CD8-positive, alpha-beta memory T cell (primary cell): ENCODE measurements around the gene KRTAP24-1. TPM values are rescaled to one million over a fixed set of nuclear protein-coding genes. Genes with fewer than 3 reads are reported as not detected.

Experiments
- CTCF ChIA-PET: fragments of 350-600 bp; sonication (Branson Sonifier 250); formaldehyde crosslinking; loops from one replicate; lab custom pipeline; 2021; ENCODE audit warnings: antibody characterized with exemption; lab: Charles Lee
- POLR2A ChIA-PET: fragments of 350-600 bp; sonication (Branson Sonifier 250); formaldehyde crosslinking; loops from one replicate; lab custom pipeline; 2021; ENCODE audit warnings: antibody characterized with exemption; lab: Charles Lee
- DNase-seq, 5 donors: peaks; one replicate each; pipeline versions ENCODE4 v3.0.0 to v3.0.0-alpha.2; 2020 to 2022; ENCODE audit warnings: mixed read lengths in 1 of 5
- H3K27ac ChIP-seq: one replicate; pipeline ENCODE4 v1.7.0; 2013; ENCODE audit warnings: low read depth, mild to moderate bottlenecking, low read length, moderate library complexity
- H3K27me3 ChIP-seq: 2 replicates; pipeline ENCODE4 v1.7.0; 2013; ENCODE audit warnings: low read length, mild to moderate bottlenecking; ENCODE audit not compliant: insufficient read depth, poor library complexity, severe bottlenecking
- H3K36me3 ChIP-seq: 2 replicates; pipeline ENCODE4 v1.7.0; 2013; ENCODE audit warnings: mild to moderate bottlenecking, low read length, moderate library complexity; ENCODE audit not compliant: insufficient read depth
- H3K4me1 ChIP-seq: 2 replicates; pipeline ENCODE4 v1.7.0; 2013; ENCODE audit warnings: mild to moderate bottlenecking, low read length, moderate library complexity; ENCODE audit not compliant: insufficient read depth
- H3K4me3 ChIP-seq: 2 replicates; pipeline ENCODE4 v1.7.0; 2013; ENCODE audit warnings: mild to moderate bottlenecking, low read length
- H3K9me3 ChIP-seq: 2 replicates; pipeline ENCODE4 v1.7.0; 2013; ENCODE audit warnings: mild to moderate bottlenecking, low read length
- H3K27ac Mint-ChIP-seq, 8 donors: one replicate each; pipeline ENCODE4 v1.8.0; 2020 to 2021; ENCODE audit warnings: mixed read lengths in 8 of 8, mild to moderate bottlenecking in 6 of 8, inconsistent platforms in 3 of 8, moderate library complexity in 3 of 8
- H3K27me3 Mint-ChIP-seq, 2 donors: one replicate each; pipeline ENCODE4 v1.8.0; 2020 to 2021; ENCODE audit warnings: mixed read lengths in 2 of 2, mild to moderate bottlenecking in 1 of 2, moderate library complexity in 1 of 2
- H3K36me3 Mint-ChIP-seq, 3 donors: one replicate each; pipeline ENCODE4 v1.8.0; 2020 to 2021; ENCODE audit warnings: mixed read lengths in 3 of 3, inconsistent platforms in 1 of 3, mild to moderate bottlenecking in 1 of 3
- H3K4me1 Mint-ChIP-seq, 3 donors: one replicate each; pipeline ENCODE4 v1.8.0; 2020 to 2021; ENCODE audit warnings: mixed read lengths in 3 of 3, inconsistent platforms in 1 of 3, mild to moderate bottlenecking in 1 of 3
- H3K4me3 Mint-ChIP-seq, 7 donors: one replicate each; pipeline ENCODE4 v1.8.0; 2020 to 2021; ENCODE audit warnings: mixed read lengths in 7 of 7, mild to moderate bottlenecking in 6 of 7, moderate library complexity in 4 of 7, inconsistent platforms in 2 of 7
- H3K9me3 Mint-ChIP-seq, 5 donors: one replicate each; pipeline ENCODE4 v1.8.0; 2020 to 2022; ENCODE audit warnings: mixed read lengths in 5 of 5, mild to moderate bottlenecking in 3 of 5, moderate library complexity in 2 of 5, inconsistent platforms in 1 of 5
- polyA plus RNA-seq: library from polyadenylated mRNA; unstranded; fragments of 300-500 nt; fragmentation: Illumina TruSeq; gene quantifications from one replicate; pipeline ENCODE4 v1.2.3, GENCODE V29; 2021
- total RNA-seq, 2 experiments: library from RNA; stranded (reverse); gene quantifications; one replicate each; pipeline ENCODE4 v1.2.3, GENCODE V29; 2021

The KRTAP24-1 gene
- total and polyA plus RNA-seq, 3 experiments from 2014 or later, result not detected

- H3K4me3 ChIP-seq, result no peak overlapping the region
- ChIA-PET CTCF (no interaction called here), POLR2A (no interaction called here)
- no peaks in the 10 kb centered on the region for H3K27me3 ChIP-seq
- no peaks in the 10 kb centered on the region for H3K36me3 ChIP-seq
- H3K27ac ChIP-seq, result no peak overlapping the region
- H3K9me3 ChIP-seq, result no peaks in the 10 kb centered on the region
- DNase-seq, result no peak
- no peaks in the 10 kb centered on the region for H3K4me1 Mint-ChIP-seq
- no peaks in the 10 kb centered on the region for H3K4me1 ChIP-seq
- no peak overlapping the region for H3K4me3 Mint-ChIP-seq
- peaks cover 0 to 7% (median 2%) of the 10 kb centered on the region in 5 donors for H3K9me3 Mint-ChIP-seq
- H3K27ac Mint-ChIP-seq, result no peak overlapping the region
- no peaks in the 10 kb centered on the region for H3K27me3 Mint-ChIP-seq
- peaks cover 0 to 6% (median 0%) of the 10 kb centered on the region in 3 donors for H3K36me3 Mint-ChIP-seq
Measured at GRCh38 chr21:30271611-30272010, 11.1 kb downstream of the KRTAP24-1 start.

- CTCF ChIA-PET, result no interaction called here
- no peak for DNase-seq
- H3K9me3 ChIP-seq, result no peaks in the 10 kb centered on the region
- H3K27ac ChIP-seq, result no peak overlapping the region
- Mint-ChIP-seq H3K9me3 (peaks cover 0 to 7% (median 2%) of the 10 kb centered on the region in 5 donors), H3K4me3 (no peak overlapping the region), H3K27me3 (no peaks in the 10 kb centered on the region), H3K27ac (no peak overlapping the region), H3K4me1 (no peaks in the 10 kb centered on the region), H3K36me3 (peaks cover 0 to 6% (median 0%) of the 10 kb centered on the region in 3 donors)
- H3K4me1 ChIP-seq, result no peaks in the 10 kb centered on the region
- POLR2A ChIA-PET, result no interaction called here
- H3K36me3 ChIP-seq, result no peaks in the 10 kb centered on the region
- H3K27me3 ChIP-seq, result no peaks in the 10 kb centered on the region
- H3K4me3 ChIP-seq, result no peak overlapping the region
Measured at GRCh38 chr21:30271156-30271555, 11.6 kb downstream of the KRTAP24-1 start.

- Mint-ChIP-seq H3K9me3 (peaks cover 0 to 7% (median 2%) of the 10 kb centered on the region in 5 donors), H3K27ac (peak overlapping the region in 1 of 8 donors; percentile 34), H3K4me3 (no peak overlapping the region), H3K36me3 (peaks cover 0 to 6% (median 0%) of the 10 kb centered on the region in 3 donors), H3K4me1 (no peaks in the 10 kb centered on the region), H3K27me3 (no peaks in the 10 kb centered on the region)
- H3K9me3 ChIP-seq, result no peaks in the 10 kb centered on the region
- no peaks in the 10 kb centered on the region for H3K4me1 ChIP-seq
- H3K27ac ChIP-seq, result no peak overlapping the region
- no peaks in the 10 kb centered on the region for H3K27me3 ChIP-seq
- ChIA-PET CTCF (no interaction called here), POLR2A (no interaction called here)
- H3K4me3 ChIP-seq, result no peak overlapping the region
- no peak for DNase-seq
- H3K36me3 ChIP-seq, result no peaks in the 10 kb centered on the region
Measured at GRCh38 chr21:30269803-30270530, 12.8 kb downstream of the KRTAP24-1 start.

- Mint-ChIP-seq H3K4me3 (no peak overlapping the region), H3K27me3 (no peaks in the 10 kb centered on the region), H3K27ac (no peak overlapping the region), H3K9me3 (peaks cover 0 to 8% (median 5%) of the 10 kb centered on the region in 5 donors), H3K36me3 (peaks cover 0 to 6% (median 0%) of the 10 kb centered on the region in 3 donors), H3K4me1 (no peaks in the 10 kb centered on the region)
- no peak for DNase-seq
- H3K4me3 ChIP-seq, result no peak overlapping the region
- ChIA-PET CTCF (no interaction called here), POLR2A (no interaction called here)
- H3K9me3 ChIP-seq, result no peaks in the 10 kb centered on the region
- H3K27ac ChIP-seq, result no peak overlapping the region
- no peaks in the 10 kb centered on the region for H3K27me3 ChIP-seq
- H3K36me3 ChIP-seq, result no peaks in the 10 kb centered on the region
- H3K4me1 ChIP-seq, result no peaks in the 10 kb centered on the region
Measured at GRCh38 chr21:30268608-30269197, 14.0 kb downstream of the KRTAP24-1 start.

- no peaks in the 10 kb centered on the region for H3K27me3 Mint-ChIP-seq
- Histone ChIP-seq H3K9me3 (no peaks in the 10 kb centered on the region), H3K4me1 (no peaks in the 10 kb centered on the region), H3K36me3 (no peaks in the 10 kb centered on the region), H3K27me3 (no peaks in the 10 kb centered on the region), H3K27ac (no peak overlapping the region), H3K4me3 (no peak overlapping the region)
- no peak overlapping the region for H3K27ac Mint-ChIP-seq
- no peak overlapping the region for H3K4me3 Mint-ChIP-seq
- DNase-seq, result no peak
- H3K9me3 Mint-ChIP-seq, result peaks cover 0 to 9% (median 4%) of the 10 kb centered on the region in 5 donors
- CTCF ChIA-PET, result no interaction called here
- H3K4me1 Mint-ChIP-seq, result no peaks in the 10 kb centered on the region
- H3K36me3 Mint-ChIP-seq, result no peaks in the 10 kb centered on the region
- POLR2A ChIA-PET, result no interaction called here
Measured at GRCh38 chr21:30257773-30258172, 25.0 kb downstream of the KRTAP24-1 start.

GRCh38 chr21:30256100-30256499 lies 26.6 kb downstream of the KRTAP24-1 start:
- no peak for DNase-seq
- H3K36me3 Mint-ChIP-seq, result no peaks in the 10 kb centered on the region
- H3K27ac Mint-ChIP-seq, result no peak overlapping the region
- H3K4me3 ChIP-seq, result no peak overlapping the region
- no peaks in the 10 kb centered on the region for H3K9me3 ChIP-seq
- CTCF ChIA-PET, result no interaction called here
- no peak overlapping the region for H3K27ac ChIP-seq
- H3K36me3 ChIP-seq, result no peaks in the 10 kb centered on the region
- peaks cover 0 to 9% (median 4%) of the 10 kb centered on the region in 5 donors for H3K9me3 Mint-ChIP-seq
- H3K4me1 Mint-ChIP-seq, result no peaks in the 10 kb centered on the region
- POLR2A ChIA-PET, result no interaction called here
- H3K27me3 ChIP-seq, result no peaks in the 10 kb centered on the region
- H3K4me3 Mint-ChIP-seq, result no peak overlapping the region
- no peaks in the 10 kb centered on the region for H3K4me1 ChIP-seq
- H3K27me3 Mint-ChIP-seq, result no peaks in the 10 kb centered on the region

GRCh38 chr21:30255679-30256078 lies 27.1 kb downstream of the KRTAP24-1 start:
- H3K36me3 Mint-ChIP-seq, result no peaks in the 10 kb centered on the region
- Histone ChIP-seq H3K27ac (no peak overlapping the region), H3K4me1 (no peaks in the 10 kb centered on the region), H3K27me3 (no peaks in the 10 kb centered on the region), H3K9me3 (no peaks in the 10 kb centered on the region), H3K4me3 (no peak overlapping the region), H3K36me3 (no peaks in the 10 kb centered on the region)
- ChIA-PET CTCF (no interaction called here), POLR2A (no interaction called here)
- no peak overlapping the region for H3K4me3 Mint-ChIP-seq
- DNase-seq, result no peak
- H3K27me3 Mint-ChIP-seq, result no peaks in the 10 kb centered on the region
- peaks cover 0 to 9% (median 4%) of the 10 kb centered on the region in 5 donors for H3K9me3 Mint-ChIP-seq
- H3K27ac Mint-ChIP-seq, result no peak overlapping the region
- no peaks in the 10 kb centered on the region for H3K4me1 Mint-ChIP-seq

GRCh38 chr21:30251781-30252180 lies 31.0 kb downstream of the KRTAP24-1 start:
- Mint-ChIP-seq H3K4me3 (no peak overlapping the region), H3K9me3 (peaks cover 0 to 17% (median 4%) of the 10 kb centered on the region in 5 donors), H3K27ac (no peak overlapping the region), H3K36me3 (no peaks in the 10 kb centered on the region), H3K27me3 (no peaks in the 10 kb centered on the region), H3K4me1 (no peaks in the 10 kb centered on the region)
- DNase-seq, result no peak
- Histone ChIP-seq H3K36me3 (no peaks in the 10 kb centered on the region), H3K27ac (no peak overlapping the region), H3K4me3 (no peak overlapping the region), H3K27me3 (no peaks in the 10 kb centered on the region), H3K4me1 (no peaks in the 10 kb centered on the region), H3K9me3 (no peaks in the 10 kb centered on the region)
- ChIA-PET POLR2A (no interaction called here), CTCF (no interaction called here)
